HEK293T (cell line): ENCODE measurements around the gene THOC7.

Experiments used
- ARNT ChIP-seq: fragments of 450-650 bp; IDR thresholded peaks from 2 replicates; pipeline ENCODE4 v1.6.1; 2017; ENCODE audit warnings: mild to moderate bottlenecking
- BHLHE40 ChIP-seq: fragments of 450-650 bp; IDR thresholded peaks from 2 replicates; pipeline ENCODE4 v1.6.1; 2016; ENCODE audit warnings: mild to moderate bottlenecking, moderate library complexity, borderline replicate concordance
- CTBP1 ChIP-seq: fragments of 450-650 bp; IDR thresholded peaks from 2 replicates; pipeline ENCODE4 v1.6.1; 2016; ENCODE audit warnings: borderline replicate concordance
- ELF4 ChIP-seq: fragments of 450-650 bp; IDR thresholded peaks from 2 replicates; pipeline ENCODE4 v1.6.1; 2017; ENCODE audit warnings: antibody characterized with exemption
- FOXA1 ChIP-seq: fragments of 450-650 bp; IDR thresholded peaks from 2 replicates; pipeline ENCODE4 v1.6.1; 2016; ENCODE audit warnings: mild to moderate bottlenecking
- FOXK2 ChIP-seq: fragments of 450-650 bp; IDR thresholded peaks from 2 replicates; pipeline ENCODE4 v1.6.1; 2016; ENCODE audit warnings: mild to moderate bottlenecking
- FOXM1 ChIP-seq: fragments of 450-650 bp; IDR thresholded peaks from 2 replicates; pipeline ENCODE4 v1.6.1; 2017; ENCODE audit warnings: mild to moderate bottlenecking, borderline replicate concordance
- SP1 ChIP-seq: fragments of 450-650 bp; IDR thresholded peaks from 2 replicates; pipeline ENCODE4 v1.6.1; 2017
- SUZ12 ChIP-seq: fragments of 450-650 bp; IDR thresholded peaks from 2 replicates; pipeline ENCODE4 v1.6.1; 2016; ENCODE audit warnings: mild to moderate bottlenecking
- ZNF384 ChIP-seq: fragments of 450-650 bp; IDR thresholded peaks from 2 replicates; pipeline ENCODE4 v1.6.1; 2016
- TF ChIP-seq, protein P1 (sequence below): fragments of 450-650 bp; IDR thresholded peaks from 2 replicates; pipeline ENCODE4 v1.6.1; 2016

DNA sequence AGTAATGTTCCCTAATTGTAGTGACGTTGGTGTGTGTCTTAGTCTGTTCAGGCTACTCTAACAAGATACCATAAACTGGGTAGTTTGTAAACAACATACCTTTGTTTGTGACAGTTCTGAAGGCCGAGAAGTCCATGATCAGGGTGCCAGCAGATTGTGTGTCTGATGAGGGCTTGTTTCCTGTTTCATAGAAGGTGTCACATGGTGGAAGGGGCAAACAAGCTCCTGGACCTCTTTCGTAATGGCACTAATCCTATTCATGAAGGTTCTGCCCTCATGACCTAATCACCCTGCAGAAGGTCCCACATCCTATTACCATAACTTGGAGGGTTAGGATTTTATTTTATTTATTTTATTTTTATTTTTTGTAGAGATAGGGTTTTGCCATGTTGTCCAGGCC is 11.2 kb upstream of the THOC7 start:
- TF ChIP-seq SP1 (no peak), CTBP1 (no peak), BHLHE40 (no peak), ARNT (no peak), FOXM1 (no peak), FOXA1 (no peak), ELF4 (no peak), SUZ12 (no peak), FOXK2 (no peak), ZNF384 (no peak)
- TF ChIP-seq, protein P1, sequence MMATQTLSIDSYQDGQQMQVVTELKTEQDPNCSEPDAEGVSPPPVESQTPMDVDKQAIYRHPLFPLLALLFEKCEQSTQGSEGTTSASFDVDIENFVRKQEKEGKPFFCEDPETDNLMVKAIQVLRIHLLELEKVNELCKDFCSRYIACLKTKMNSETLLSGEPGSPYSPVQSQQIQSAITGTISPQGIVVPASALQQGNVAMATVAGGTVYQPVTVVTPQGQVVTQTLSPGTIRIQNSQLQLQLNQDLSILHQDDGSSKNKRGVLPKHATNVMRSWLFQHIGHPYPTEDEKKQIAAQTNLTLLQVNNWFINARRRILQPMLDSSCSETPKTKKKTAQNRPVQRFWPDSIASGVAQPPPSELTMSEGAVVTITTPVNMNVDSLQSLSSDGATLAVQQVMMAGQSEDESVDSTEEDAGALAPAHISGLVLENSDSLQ, result no peak
